Retina (tissue), 1 donor: ENCODE results near the gene CSF2.
"Not testable (repeated sequence)": the region's sequence is repeated elsewhere in the genome, so short reads cannot be mapped to it uniquely, and the experiment has no call there.

ENCODE experiments used
- DNase-seq: peaks from one replicate; pipeline ENCODE4 v3.0.0-alpha.2; 2016

The CSF2 gene

DNA sequence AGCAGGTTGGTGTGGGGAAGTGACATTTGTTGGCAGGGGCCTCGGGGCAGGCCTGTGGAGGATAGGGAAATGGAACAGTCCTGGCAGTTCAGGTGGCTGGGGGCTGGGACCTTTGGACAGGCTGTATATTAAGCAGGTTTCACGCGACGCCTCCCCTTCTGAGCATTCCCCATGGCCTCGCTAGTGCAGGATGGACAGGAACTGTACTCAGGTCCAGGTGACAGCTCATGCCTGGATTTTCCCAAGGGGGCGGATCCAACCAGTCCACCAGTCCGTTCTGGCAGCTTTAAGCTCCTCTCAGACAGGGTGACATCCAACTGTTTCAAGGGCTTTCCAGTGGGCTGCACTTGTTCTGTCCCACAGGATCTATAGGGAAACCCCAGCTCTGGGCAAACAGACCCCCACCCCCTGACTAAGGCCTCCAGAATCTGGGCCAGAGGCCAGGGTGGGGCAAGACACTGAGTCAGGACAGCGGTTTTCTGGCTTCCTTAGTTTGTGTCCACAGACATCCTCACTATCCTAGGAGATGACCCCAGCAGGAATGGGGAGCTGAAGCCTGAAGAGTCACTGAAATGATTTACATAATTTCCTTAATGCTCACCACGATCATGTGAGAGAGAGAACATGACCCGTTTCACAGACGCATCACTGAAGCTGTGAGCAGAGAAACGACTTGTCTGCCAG lies 20.9 kb downstream of the CSF2 start:
- DNase-seq = no peak

DNA sequence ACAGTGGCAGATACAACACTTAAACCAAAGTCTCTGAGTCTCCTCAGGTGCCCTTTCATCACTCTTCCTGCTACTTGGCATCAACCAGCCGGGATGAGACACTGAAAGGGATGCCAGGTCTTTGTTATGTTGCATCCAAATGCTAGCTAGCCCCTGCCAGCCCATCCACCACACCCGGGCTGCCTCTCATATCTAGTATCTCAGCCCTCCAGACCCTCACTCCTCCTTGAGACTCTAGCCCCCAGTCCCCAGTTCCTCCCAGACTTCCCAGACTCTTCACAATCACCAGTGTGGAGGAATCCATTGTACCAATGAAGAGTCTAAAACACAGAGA lies 21.5 kb downstream of the CSF2 start:
- no peak for DNase-seq

DNA sequence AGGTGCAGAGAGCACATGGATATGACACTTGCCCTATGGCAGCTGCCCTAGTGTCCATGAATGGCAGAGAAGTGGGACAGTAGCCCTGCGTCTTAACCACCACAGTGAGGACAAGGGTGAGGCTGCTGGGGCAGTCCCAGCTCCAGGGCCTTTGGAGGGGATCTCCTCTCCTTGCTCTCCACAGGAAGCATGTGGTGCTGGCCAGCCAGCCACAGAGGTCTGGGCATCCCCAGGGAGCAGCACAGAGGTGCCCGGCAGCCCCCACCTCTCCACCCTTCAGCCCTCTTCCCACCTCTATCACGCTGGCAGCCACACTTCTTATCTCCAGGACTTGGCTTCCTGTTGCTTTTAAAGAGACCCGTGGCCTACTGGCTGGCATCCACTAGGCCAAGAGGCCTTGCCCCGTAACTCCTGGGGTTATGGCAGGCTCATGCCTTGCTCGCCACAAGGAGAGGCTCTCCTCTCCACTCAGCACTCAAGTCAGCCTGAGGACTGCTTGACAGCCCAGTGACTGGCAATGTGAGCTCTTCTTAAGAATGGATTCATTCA lies 21.9 kb downstream of the CSF2 start:
- no peak for DNase-seq

DNA sequence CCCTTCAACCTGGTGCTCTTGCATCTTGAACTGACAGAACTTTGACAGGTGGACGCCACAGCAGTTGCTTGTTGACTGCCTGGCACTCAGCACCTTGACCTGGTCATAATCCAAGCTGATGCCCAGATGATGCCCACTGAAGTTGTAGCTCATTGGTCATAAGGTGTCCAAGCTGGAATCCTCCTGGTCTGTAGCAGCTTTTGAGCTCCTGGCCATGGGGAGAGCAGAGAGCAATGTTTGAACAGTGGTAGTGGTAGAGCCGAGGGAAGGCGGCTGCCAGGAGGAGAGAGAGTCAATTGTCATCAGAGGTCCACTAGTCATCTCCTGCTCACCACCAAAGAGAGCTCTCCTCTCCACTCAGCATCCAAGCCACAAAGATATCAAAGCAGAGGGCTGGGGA lies 23.3 kb downstream of the CSF2 start:
- no peak for DNase-seq

DNA sequence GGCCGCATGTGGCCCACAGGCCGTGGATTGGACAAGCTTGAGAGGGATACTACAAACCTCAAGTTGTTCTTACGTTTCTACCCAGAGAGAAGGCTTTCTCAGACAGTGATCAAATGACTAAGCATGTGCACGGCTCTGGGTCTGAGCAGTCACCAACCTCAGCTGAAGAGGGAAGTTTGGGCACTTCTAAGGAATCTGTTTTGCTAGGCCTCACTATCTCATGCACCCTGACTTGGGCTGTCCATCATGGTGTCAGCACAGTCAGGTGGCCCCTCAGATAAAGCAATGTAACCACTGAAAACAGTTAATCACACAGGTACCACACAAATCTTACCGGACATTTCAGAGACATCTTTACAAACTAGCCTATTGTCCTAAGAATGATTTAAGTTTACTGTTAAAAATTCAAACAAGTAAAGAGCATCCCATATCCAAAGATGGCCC lies 24.6 kb downstream of the CSF2 start:
- DNase-seq = no peak

DNA sequence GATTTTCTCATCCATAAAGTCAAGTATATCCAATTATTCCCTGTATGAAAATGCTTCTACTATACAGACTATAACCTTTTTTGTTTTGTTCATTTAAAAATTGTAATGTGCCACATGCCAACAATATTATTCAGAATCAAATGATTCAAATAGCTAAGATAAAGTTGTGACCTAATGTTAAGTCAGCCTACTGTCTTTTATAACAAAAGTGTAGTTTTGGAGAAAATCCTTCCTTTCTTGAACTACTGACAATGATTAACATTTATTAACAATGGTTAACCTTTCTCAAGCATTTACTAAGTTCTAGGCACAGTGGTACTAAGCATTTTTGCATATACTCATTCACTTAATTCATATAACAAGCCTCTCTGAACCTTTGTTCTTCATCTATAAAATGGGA lies 25.0 kb downstream of the CSF2 start:
- no peak for DNase-seq

DNA sequence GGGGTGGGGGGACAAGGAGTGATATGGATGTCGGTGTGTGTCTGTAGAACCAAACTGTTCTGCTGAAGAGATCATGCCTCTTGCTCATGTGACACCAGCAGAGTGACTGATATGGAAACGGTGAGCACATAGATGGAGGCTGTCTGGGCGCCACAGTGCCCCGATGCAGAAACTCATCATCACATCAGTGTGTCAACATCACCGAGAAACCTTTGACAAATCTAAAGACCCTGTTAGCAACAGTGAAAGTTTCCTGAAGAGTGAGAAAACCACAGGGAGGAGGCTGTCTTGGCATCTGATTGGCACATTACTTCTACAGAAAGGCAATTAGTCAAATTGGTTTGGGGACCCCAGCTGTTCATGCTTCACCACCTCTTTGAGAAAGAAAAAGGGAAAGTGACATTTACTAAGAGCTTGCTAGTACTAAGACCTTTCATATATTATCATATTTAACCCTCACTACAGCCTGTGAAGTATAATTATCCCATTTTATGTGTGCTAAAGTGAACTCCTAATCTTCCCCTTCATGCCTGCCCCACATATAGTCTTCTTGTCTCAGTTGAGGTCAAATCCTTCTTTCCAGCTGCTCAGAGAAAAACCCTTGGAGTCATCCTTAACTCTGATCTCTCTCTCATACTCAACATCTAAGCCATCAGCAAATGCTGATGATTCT lies 25.6 kb downstream of the CSF2 start:
- DNase-seq = no peak

DNA sequence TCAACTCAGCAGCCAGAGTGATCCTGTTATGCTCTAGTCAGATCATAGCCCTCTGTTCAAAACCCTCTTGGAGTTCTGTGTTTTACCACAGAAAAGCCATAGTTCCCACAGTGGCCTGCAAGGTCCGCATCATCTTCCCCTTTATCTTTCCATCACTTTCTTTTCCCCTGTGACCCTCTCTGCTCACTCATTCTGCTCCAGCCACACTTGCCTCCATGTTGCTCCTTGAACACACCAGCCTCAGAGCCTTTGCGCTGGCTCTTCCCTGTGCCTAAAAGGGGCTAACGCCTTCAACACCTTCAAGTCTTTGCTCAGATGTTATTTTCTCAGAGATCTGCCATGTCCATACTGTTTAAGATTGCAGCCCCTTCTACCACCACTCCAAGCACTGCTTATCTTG lies 26.3 kb downstream of the CSF2 start:
- no peak for DNase-seq

DNA sequence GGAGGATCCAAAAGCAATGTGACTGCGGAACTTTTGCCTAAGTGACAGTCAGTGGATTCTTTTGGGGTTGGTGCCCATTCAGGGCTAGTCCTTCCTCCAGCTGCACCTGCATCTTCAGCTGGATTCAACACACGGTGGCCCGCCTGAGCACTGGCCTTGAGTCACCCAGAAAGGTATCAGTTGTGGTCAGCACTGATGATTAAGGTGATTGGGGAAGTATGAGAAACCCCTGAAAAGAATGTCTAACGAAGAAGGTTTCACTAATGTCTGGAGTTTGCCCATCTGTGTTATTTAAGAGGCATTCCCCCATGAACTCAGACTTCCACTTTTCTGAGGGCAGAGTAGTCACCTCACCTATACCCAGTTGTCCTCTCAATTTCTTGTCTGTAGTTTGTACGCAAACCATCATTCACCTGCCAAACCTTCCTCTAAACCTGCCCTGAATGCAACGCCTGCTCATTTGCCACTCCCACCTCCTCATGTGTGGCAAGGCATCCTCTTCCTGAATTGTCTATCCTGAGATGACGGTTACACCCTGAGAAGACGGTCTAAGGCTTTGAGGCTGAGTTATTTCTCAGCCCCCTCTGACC lies 27.2 kb downstream of the CSF2 start:
- no peak for DNase-seq

DNA sequence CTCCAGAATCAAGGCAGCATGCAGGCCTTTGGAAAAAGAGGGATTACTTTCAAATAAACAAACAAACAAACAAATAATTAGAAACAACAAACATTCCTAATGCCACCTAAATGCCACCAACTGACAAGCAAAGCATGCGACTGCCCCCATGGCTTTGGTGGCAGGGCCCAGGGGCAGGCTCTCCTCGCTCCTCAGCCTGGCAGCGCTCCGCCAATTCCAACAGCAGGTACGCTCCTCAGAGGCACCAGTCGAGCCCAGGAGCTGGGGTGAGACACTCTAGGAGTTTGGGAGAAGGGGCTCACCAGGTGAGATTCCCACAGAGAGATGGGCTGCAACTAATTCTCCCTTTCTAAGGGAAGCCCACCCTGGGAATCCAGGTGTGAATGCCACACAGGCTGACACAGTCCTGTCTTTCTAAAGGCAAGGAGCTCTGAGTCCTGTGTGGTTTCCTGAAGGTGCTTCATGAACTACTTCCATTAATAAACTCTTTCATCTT lies 27.8 kb downstream of the CSF2 start:
- no peak for DNase-seq

DNA sequence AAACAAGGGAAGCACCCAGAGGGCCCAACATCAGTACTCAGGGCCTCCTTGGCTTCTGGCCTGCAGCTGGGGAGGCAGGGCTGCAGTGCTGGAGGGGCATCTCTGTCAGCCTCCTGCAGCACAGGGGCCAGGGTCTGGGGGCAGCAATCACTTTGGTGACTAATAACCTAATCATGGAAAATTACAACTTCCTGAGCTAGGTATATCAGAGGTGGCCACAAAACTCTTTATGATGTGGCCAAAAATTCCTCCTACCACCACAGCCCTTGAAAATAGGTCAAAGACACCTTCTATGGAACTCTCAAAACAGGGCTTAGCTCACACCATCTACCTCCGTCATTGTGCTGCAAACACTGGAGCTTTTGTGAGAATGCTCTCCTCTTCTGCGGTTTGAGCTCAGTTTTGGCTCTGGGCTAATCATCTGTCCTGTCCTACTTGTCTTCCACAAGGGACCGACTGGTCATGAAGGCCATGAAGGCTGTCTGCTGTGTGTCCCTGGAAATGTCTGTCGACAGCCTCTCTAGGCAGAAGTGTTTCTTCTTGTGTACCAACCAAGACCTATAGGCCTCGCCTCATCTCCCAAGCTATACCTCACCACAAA lies 28.6 kb downstream of the CSF2 start:
- no peak for DNase-seq

DNA sequence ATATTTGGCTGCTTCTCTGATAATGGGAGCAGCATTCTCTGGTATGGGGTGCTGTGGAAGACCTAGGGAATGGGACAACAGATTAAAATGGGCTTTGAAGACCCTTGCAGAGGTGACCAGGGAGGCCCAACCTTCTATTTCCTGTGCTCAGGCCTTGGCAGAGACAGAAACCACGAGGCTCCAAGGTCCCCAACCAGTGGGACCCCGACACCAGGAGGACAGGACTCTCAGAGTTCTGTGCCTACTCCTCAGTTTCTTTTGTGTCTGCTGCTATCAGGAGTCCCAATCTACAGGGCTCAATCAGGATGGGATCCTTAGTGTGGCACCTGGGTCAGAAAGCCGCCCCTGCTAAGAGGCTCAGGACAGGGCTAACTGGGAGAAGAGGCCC lies 29.3 kb downstream of the CSF2 start:
- no peak for DNase-seq

DNA sequence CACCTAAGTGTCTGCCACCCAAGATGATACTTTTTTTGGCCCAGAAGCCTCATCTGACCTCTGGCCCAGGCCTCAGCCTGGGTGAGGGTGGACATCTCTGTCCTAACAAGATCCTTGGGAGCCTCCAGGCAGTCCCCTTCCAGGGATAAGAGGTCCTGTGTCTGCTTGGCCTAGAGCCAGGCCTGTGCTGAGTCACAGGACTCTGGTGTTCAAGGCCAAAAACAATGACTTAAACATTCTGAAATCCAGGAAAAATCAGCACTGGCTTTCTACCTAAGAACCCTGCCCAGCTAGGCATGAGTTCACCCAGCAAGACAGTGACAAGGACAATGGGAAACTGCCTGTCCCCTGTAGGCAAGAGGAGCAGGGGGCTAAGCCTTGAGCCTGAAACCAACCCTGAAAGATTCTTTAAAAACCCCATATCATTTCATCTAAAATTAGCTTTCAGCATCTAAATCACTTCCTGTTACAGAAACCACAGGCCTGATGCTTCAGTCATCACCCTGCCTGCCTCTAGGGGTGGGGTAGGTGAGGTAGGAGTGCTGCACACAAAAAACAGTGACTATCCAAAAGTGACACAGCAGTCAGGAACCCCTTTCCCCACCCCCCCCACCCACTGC lies 29.9 kb downstream of the CSF2 start:
- DNase-seq = no peak

DNA sequence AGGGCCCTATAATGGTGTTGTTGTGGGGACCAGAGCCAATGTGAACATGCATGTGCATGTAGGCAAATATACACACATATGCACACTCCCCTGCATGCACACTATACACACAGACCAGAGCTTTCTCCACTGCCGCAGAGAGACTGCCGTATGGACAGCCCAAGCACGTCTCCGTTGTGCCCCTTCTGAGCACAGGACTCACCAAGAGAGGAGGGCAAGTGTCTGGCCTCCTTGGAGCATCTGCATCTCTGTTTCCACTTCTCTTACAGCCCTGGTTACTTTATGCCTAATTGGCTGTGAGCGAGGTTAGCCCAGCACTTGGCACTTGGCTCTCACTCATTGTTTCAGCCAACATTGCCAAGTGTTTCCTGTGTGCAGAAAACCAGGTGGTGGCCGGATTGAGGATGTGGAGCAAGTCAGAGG lies 30.4 kb downstream of the CSF2 start:
- no peak for DNase-seq

DNA sequence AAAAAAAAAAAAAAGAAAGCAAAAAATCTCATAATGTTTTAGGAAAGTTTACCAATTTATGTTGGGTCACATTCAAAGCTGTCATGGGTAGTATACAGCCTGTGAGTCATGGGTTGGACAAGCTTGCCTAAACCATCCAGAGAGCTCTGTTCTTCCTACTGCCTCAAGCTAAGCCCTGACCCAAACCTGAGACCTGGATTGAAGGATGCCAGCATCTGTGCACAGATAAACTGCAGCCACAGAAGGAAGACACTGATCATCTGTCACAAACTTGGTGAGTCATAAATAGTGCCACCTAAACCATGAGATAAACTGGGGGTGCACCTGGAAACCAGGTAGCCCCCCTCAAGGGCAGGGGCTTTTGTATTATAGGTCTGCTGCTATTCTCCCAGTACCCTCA lies 31.0 kb downstream of the CSF2 start:
- DNase-seq = no peak

DNA sequence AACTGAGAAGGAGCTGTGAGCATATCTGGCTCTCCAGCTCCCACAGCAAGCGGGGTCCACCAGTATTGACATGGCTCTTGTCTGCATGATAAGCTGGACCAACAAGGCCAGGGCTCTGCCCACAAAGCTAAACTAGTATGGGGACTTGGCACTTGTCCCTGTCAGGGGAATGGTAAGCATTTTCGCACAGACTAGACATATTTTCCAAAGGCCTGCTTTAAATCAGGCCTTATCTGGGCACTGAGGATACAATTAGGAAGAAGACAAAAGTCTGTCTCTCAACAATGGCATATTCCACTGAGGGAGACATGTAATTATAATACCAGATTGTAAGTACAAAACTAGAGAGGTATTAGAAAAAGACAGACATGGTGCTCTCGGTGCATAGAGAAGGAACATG lies 32.1 kb downstream of the CSF2 start:
- no peak for DNase-seq

DNA sequence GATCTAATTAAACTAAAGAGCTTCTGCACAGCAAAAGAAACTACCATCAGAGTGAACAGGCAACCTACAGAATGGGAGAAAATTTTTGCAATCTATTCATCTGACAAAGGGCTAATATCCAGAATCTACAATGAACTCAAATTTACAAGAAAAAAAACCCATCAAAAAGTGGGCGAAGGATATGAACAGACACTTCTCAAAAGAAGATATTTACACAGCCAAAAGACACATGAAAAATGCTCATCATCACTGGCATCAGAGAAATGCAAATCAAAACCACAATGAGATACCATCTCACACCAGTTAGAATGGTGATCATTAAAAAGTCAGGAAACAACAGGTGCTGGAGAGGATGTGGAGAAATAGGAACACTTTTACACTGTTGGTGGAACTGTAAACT lies 34.9 kb downstream of the CSF2 start:
- DNase-seq = not testable (repeated sequence)

DNA sequence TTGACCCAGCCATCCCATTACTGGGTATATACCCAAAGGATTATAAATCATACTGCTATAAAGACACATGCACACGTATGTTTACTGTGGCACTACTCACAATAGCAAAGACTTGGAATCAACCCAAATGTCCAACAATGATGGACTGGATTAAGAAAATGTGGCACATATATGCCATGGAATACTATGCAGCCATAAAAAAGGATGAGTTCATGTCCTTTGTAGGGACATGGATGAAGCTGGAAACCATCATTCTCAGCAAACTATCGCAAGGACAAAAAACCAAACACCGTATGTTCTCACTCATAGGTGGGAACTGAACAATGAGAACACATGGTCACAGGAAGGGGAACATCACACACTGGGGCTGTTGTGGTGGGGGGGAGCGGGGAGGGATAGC lies 35.4 kb downstream of the CSF2 start:
- not testable (repeated sequence) for DNase-seq

DNA sequence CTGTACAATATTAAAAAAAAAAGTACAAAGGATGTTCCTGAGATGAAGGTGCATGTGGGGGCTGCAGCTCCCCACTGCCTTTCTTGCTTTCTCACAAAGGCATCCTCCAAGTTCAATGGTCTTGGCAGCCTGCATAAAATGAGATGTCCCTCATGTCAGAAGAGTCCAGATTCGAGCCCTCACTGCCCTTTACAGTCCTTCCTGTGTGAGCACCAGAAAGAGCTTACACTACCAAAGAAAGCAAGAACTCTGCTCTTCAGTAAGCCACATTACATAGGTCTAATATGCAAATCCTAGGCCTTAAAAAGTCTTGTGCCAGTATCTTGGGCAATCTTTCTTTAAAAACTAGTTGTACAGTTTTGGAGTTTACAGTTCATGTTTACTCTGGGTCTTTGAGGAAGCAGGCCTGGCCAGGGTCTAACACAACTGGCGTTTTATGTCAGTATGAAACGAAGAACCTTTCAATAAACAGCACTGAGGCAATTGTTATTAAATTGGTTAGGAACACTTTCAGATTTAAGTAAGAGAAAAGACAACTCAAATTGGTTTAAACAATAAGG lies 36.0 kb downstream of the CSF2 start:
- DNase-seq = no peak

DNA sequence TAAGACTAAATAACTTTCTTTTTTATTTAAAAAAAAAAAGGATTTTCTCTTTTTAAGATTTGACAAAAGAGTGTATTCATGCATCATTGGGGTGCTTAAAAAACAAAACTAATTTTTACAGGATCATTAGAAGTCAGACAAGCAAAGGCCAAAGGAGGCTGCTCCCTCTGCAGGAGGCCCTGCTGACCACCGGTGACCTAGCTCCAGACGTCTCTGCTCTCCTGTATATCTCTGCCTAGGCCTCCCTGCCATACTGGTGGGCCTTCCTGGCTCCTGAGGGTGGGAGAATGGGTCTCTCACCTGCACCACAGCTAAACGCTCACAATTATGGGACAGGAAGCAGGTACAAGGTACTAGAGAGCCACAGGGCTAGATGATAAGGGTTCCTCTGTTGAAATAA lies 36.6 kb downstream of the CSF2 start:
- DNase-seq = no peak

DNA sequence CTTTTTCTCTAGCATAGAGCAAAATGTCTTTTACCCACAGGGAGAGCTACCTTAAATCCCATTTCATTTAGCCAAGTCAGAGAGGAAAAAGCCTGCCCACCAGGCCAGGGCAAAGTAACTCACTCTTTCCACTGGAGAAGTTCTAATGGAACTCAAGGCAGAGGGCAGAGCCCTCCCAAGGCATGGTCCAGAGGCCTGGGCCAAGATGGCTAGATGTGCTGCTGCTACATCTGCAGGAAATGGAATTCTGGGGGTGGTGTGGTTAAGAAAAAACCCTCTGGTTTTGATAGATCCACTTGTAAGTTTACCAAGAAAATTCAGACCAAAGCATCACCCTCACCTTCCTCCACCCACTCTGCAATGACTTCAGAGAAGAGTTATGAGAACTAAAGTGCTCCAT lies 37.3 kb downstream of the CSF2 start:
- no peak for DNase-seq

DNA sequence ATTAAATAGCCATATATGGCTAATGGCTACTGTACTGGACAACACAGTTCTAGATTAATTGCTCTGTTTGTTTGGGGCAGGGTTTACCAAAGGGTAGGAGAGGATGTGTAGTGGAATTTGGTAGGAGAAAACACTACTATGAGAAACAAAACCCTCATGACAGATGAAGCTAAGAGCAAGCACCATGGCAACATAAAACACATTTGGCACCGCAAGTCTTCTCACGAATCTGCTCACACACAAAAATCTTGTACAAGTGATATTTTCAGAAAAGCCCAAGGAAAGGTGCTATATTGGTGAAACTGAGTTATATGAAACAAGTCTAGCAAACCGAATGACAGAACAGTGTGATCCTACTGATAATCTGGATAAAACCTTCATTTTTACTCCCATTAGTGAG lies 38.5 kb downstream of the CSF2 start:
- no peak for DNase-seq
